Measurements from ENCODE around the gene TPRG1. TPM values are rescaled to one million over a fixed set of nuclear protein-coding genes. Genes with fewer than 3 reads are reported as not detected.

Gene TPRG1
- total and polyA plus RNA-seq, 2 of the 8 experiments (the other 6 are each of a cell fraction or from before 2014, with no cell fraction given), result 0.37 to 0.47 TPM

DNA sequence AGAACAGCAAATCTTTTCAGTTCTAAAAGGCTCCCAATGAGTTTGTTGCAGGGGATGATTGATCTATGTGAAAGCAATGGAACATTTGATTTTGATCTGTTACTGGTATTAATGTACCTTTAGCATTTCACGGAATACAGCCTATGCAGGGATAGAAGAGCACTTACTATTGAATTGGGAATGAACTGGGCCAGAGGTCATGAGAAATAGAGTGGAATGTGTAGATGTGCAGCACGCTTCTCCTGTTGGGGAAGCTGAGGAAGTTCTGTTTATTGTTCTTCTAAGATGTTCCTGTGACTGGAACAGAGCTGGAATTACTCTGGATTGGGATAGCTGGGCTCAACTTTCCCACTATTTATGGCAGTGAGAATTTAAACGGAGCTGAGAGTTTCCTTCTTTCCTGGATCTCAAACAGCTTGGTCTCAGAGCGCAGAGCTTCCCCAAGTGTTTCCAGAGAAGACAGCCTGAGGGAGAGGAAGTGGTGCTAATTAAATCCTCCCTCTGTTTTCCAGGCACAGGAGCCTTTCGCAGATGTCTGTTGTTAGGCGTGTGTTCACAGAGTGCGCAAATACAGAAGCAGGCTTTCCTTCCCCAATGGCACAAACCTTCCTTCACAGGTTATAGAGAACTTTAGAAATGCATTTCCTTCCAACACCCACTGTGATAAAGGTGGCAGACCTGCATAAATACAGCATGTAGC is 32.5 kb downstream of the TPRG1 start:
- no peak overlapping the region for H4K91ac ChIP-seq (replicated peaks; ENCODE audit: insufficient read length, low read length)
- TF ChIP-seq GABPA (IDR thresholded peaks at IDR 0.05; ENCODE audit: borderline replicate concordance, insufficient read depth, low read length) (no peak), CHD2 (IDR thresholded peaks at IDR 0.05; ENCODE audit: low read length) (no peak), EP300 (IDR thresholded peaks at IDR 0.05; ENCODE audit: borderline replicate concordance in 1 of 2, low read depth in 2 of 2, low read length in 2 of 2) (no peak), TAF1 (IDR thresholded peaks at IDR 0.05; ENCODE audit: low read depth, low read length) (no peak), EZH2 (IDR thresholded peaks at IDR 0.05; ENCODE audit: low read depth, low read length, severe bottlenecking) (no peak), KDM5A (IDR thresholded peaks at IDR 0.05; ENCODE audit: low read length) (no peak), TEAD4 (IDR thresholded peaks at IDR 0.05; ENCODE audit: low read depth, low read length) (no peak), NANOG (IDR thresholded peaks at IDR 0.05; ENCODE audit: insufficient read depth, low read depth, low read length, poor library complexity, severe bottlenecking) (no peak), RXRA (IDR thresholded peaks at IDR 0.05; ENCODE audit: insufficient read depth, low read depth, low read length) (no peak), ASH2L (IDR thresholded peaks at IDR 0.05; ENCODE audit: low read length) (no peak)
- TF ChIP-seq, protein P1, sequence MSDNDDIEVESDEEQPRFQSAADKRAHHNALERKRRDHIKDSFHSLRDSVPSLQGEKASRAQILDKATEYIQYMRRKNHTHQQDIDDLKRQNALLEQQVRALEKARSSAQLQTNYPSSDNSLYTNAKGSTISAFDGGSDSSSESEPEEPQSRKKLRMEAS (IDR thresholded peaks at IDR 0.05), result no peak
- H3K56ac ChIP-seq (replicated peaks; ENCODE audit: insufficient read length, low read depth, low read length), result no peak overlapping the region
- POLR2A ChIA-PET (ENCODE audit: partially characterized antibody), result no interaction called here
- H3K27me3 ChIP-seq (replicated peaks in 1 of 4; ENCODE audit: control insufficient read depth in 3 of 4, extremely low read depth in 1 of 4, insufficient read depth in 3 of 4, low read length in 3 of 4), result no peaks in the 10 kb centered on the region
- FAIRE-seq (no peak), DNase-seq (ENCODE audit: low read depth in 1 of 2, low spot score in 2 of 2) (no peak)
- H3K23ac ChIP-seq (ENCODE audit: insufficient read length), result no peak overlapping the region
- H2BK15ac ChIP-seq (ENCODE audit: low read length), result no peak overlapping the region
- no peaks in the 10 kb centered on the region; the same call in 1 of the 2 replicates for H3K23me2 ChIP-seq (ENCODE audit: low read depth, low read length)
- no peak overlapping the region for H2BK120ac ChIP-seq (replicated peaks; ENCODE audit: low read depth, low read length)
- no peak overlapping the region for H4K8ac ChIP-seq (ENCODE audit: extremely low read depth, insufficient read depth, low read length)
- H2BK5ac ChIP-seq (ENCODE audit: low read depth, low read length), result no peak overlapping the region
- no peak overlapping the region for H3K9ac ChIP-seq (replicated peaks in 1 of 4; ENCODE audit: extremely low read depth in 1 of 4, low read depth in 3 of 4, low read length in 3 of 4)
- no peak overlapping the region for H3K18ac ChIP-seq (ENCODE audit: extremely low read depth, low read length)
- H3K4ac ChIP-seq (replicated peaks; ENCODE audit: insufficient read length, low read depth, low read length), result no peak overlapping the region
- CTCF ChIA-PET (ENCODE audit: partially characterized antibody), result interaction anchor here (1.1 to 2.2 kb wide), 8 partner anchors 9 to 744 kb away, joined by 3 to 13 read pairs (median 4); no protein-coding TSS in a partner anchor
- 83% methylated on average over 7 of the region's 7 CpGs; no CpG with 5 or more reads in 1 of the 2 experiments for WGBS, 2 experiments (ENCODE audit: extremely low coverage in 1 of 2, insufficient coverage in 1 of 2, insufficient read length in 1 of 2, insufficient replicate concordance in 2 of 2, low coverage in 1 of 2, low lambda C conversion rate in 2 of 2, missing lambda C conversion rate in 1 of 2)
- H2BK20ac ChIP-seq (ENCODE audit: low read length), result no peak overlapping the region
- no peak overlapping the region for H3K27ac ChIP-seq (ENCODE audit: low read depth, low read length)
- no peak overlapping the region for H3K14ac ChIP-seq (ENCODE audit: insufficient read length)
- H4K5ac ChIP-seq (ENCODE audit: insufficient read length, low read depth, low read length), result no peak overlapping the region
- H2BK12ac ChIP-seq (ENCODE audit: low read depth, low read length), result no peak overlapping the region
- no peaks in the 10 kb centered on the region for H3K79me2 ChIP-seq (ENCODE audit: control insufficient read depth in 1 of 2, insufficient read depth in 2 of 2, low read length in 2 of 2)
- no peaks in the 10 kb centered on the region for H4K20me1 ChIP-seq (replicated peaks in 1 of 2; ENCODE audit: control insufficient read depth in 1 of 2, insufficient read depth in 2 of 2, low read length in 2 of 2)
- no peaks in the 10 kb centered on the region for H3K79me1 ChIP-seq (ENCODE audit: low read depth, low read length)
- no peaks in the 10 kb centered on the region for H3K9me3 ChIP-seq (ENCODE audit: insufficient read depth in 2 of 2, low read depth in 1 of 2, low read length in 1 of 2)
- H2AFZ ChIP-seq (ENCODE audit: low read length), result 0 out of 2 replicates have a peak overlapping the region, but pooled peaks have one; percentile 62
- H3K4me2 ChIP-seq (ENCODE audit: insufficient read depth in 1 of 2, low read depth in 2 of 2, low read length in 2 of 2), result no peak overlapping the region
- H3K4me1 ChIP-seq (replicated peaks in 1 of 4; ENCODE audit: control insufficient read depth in 3 of 4, insufficient read depth in 4 of 4, low read length in 3 of 4), result peaks cover 0 to 3% (median 0%) of the 10 kb centered on the region in 4 experiments; a peak in 1 of 7 replicates
- H3K36me3 ChIP-seq (ENCODE audit: control insufficient read depth in 2 of 4, insufficient read depth in 4 of 4, low read length in 3 of 4), result no peaks in the 10 kb centered on the region
- H3K4me3 ChIP-seq (ENCODE audit: extremely low read depth in 1 of 4, insufficient read depth in 2 of 4, low read depth in 3 of 4, low read length in 4 of 4), result no peak overlapping the region
- no peak overlapping the region for H2AK5ac ChIP-seq (ENCODE audit: low read depth, low read length)

Data from H1 (cell line).